SH-SY5Y (cell line): Measurements from ENCODE around the gene IGFBP2.

Source experiments
- GATA2 ChIP-seq: IDR thresholded peaks from 2 replicates; pipeline ENCODE4 v1.6.1; 2011; ENCODE audit warnings: mild to moderate bottlenecking, low read depth, low read length
- GATA3 ChIP-seq: IDR thresholded peaks from 2 replicates; pipeline ENCODE4 v1.6.1; 2011; ENCODE audit warnings: low read depth, mild to moderate bottlenecking, low read length, moderate library complexity

Gene IGFBP2

GRCh38 chr2:216622526-216622925 lies 10.7 kb upstream of the IGFBP2 start:
- TF ChIP-seq GATA3 (no peak), GATA2 (no peak)

DNA sequence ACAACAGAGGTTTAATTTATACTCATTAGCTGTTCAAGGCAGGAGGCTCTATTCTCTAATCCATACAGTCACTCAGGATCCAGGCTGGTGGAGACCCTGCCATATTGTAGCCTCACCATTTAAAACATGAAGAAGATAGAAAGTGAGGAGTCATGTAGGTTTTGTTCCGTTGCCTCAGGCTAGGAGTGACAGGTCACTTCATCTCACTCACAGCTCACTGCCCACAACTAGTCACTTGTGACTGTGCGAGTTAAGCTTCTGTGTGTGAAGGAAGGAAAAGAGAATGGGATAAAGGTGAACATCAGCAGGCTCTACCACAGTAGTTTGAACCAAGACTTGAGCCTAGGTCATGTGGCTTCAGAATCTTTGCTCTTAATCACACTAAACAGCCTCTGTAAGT lies 9.0 kb upstream of the IGFBP2 start:
- TF ChIP-seq GATA3, result no peak
- TF ChIP-seq GATA2, result no peak

DNA sequence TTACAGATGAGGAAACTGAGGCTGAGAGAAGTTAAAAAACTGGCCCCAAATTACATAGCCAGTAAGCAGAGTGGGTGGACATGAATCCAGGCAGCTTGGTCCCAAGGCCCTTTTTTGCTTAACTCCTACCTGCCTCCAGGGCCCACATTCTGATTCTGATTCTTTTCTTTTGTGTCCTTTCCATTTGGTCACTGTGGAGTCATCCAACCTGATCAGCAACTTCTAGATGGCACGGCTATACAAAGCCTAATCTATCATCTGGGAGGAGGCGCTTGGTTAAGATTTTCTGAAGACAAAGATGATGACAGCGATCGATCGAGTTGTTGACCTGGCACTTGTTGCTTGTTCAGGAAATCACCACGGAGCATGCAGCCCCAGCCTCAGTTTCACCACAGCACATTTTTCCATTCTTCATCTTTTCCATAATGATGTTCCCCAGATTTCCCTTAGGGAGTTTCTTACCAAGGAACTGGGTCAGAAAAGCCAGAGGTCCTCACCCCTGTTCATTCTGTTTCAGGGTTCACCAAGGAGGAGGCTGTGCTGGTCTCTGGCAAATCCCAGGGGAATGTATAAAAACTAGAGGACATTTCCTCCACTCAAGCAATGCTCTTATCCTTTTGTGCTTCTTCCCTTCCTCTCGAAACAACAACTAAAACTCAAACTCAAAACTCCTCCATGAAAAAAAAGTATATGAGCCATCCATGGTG lies 6.9 kb upstream of the IGFBP2 start:
- TF ChIP-seq GATA3 (no peak), GATA2 (no peak)

GRCh38 chr2:216626875-216627245 lies 6.4 kb upstream of the IGFBP2 start:
- TF ChIP-seq GATA2 (no peak), GATA3 (no peak)

DNA sequence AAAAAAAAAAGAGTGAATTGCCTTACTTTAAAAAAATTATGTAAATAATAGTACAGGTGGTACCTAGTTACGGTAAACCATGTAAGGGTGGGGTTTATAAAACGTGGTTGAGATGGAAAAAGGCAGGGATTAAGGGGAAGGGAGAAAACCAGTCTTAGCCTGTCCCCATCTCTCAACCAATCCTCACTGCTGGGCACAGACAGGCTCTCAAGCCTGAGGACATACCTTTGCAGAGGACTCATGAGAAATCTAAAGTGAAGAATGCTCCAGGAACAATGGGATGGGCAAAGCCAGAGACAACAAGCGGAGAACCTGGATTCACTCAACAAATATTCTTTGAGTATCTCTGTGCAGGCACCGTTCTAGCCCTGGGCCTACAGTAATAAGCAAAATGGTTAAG lies 3.4 kb upstream of the IGFBP2 start:
- TF ChIP-seq GATA3, result no peak
- no peak for TF ChIP-seq GATA2

- TF ChIP-seq GATA2, result no peak
Measured at GRCh38 chr2:216632346-216632951, 771 bp upstream of the IGFBP2 start.

DNA sequence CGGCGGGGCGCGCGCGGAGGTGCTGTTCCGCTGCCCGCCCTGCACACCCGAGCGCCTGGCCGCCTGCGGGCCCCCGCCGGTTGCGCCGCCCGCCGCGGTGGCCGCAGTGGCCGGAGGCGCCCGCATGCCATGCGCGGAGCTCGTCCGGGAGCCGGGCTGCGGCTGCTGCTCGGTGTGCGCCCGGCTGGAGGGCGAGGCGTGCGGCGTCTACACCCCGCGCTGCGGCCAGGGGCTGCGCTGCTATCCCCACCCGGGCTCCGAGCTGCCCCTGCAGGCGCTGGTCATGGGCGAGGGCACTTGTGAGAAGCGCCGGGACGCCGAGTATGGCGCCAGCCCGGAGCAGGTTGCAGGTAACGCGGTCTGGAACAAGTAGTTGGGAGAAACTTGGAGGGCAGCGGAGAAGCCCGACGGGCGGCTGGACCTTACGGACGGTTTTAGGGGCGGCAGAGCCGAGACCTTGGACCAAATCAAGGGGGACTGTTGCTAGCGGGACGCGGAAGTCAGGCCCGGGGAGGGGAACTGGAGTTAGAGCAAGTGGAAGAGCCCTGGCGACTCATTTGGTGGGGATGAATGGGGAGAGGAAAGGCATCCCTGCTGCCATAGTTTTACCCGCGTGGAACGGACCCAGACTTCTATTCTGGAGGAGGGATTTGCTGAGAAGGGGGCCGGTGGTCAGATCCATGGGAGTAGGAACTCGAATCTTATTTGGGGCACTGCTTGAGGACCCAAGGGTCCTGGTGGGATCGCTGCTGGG lies 573 bp downstream of the IGFBP2 start:
- no peak for TF ChIP-seq GATA2
- TF ChIP-seq GATA3, result no peak

- no peak for TF ChIP-seq GATA2
- no peak for TF ChIP-seq GATA3
Measured at GRCh38 chr2:216634370-216635148, 1.3 kb downstream of the IGFBP2 start.

- no peak for TF ChIP-seq GATA3
- TF ChIP-seq GATA2, result no peak
Measured at GRCh38 chr2:216635171-216635570, 2.0 kb downstream of the IGFBP2 start.

GRCh38 chr2:216635701-216636550 lies 2.7 kb downstream of the IGFBP2 start:
- TF ChIP-seq GATA3 (no peak), GATA2 (no peak)

DNA sequence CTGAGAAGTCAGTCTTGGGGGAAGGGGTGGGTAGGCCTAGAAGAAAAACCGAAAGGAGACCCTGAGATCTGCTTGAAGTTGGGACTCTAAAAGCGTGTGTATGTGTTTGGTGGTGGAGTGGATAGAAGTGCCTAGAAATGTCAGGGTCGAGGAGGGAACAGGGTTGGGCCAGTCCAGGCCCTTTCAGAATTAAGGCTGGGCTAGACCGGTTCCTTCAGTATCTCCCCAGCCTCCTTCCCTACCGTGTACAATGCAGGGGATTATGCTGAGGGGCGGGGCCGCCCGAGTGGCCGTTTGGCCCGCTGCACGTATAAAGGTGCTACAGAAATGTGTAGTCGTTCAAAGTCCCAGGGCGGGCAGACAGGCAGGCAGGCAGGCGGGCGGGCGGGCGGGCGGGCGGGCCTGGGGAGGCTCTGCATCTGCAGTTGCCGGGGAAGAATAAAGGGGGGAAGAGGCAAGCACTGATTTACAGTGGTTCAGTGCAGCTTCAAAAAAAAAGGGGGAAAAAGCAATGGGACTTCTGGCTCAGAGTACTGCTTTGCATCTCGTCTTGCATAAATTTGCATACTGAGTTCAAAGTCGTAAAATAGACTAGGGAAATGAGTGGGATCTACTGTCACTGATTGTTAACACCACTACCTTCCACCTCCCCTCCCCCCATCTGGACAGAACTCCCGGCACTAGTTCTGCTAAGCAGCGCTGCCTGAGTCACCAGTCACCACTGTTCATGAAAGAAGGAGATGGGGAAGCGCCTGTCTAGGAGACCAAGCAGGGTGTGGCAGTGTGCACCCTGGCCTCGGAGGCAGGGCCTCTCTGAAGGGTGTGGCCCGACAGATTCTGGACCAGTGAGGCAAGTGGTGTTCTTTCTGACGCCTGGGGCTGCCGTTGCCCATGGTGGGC lies 3.6 kb downstream of the IGFBP2 start:
- TF ChIP-seq GATA2, result no peak
- no peak for TF ChIP-seq GATA3

DNA sequence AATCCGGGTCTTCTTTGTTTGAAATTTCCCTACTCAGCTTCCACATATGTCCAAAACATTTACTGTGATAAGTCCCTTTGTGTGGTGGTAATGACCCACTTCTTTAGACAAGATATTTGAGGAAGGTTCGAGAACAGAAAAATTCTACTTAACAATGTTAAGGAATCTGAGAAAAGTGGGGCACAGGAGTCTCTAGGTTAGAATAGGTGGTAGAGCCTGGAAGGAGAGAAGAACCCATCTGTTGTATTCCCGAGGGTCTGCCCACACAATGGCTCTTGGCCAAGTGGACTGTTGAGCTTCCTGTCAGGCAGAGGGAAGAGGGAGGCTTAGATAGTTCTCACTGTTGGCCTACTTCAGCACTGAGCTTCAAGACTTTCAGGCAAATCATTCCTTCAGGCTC lies 4.3 kb downstream of the IGFBP2 start:
- TF ChIP-seq GATA3, result no peak
- no peak for TF ChIP-seq GATA2
